HG03064 (cell line): Measurements from ENCODE around the gene ZNF169.
"Not testable (repeated sequence)": the region's sequence is repeated elsewhere in the genome, so short reads cannot be mapped to it uniquely, and the experiment has no call there.

Experiments used
- ATAC-seq: cut with Tn5 transposase; IDR thresholded peaks from one replicate; pipeline ENCODE4 v1.9.1; 2021; ENCODE audit warnings: low read depth; ENCODE audit not compliant: unreplicated experiment

The ZNF169 gene

DNA sequence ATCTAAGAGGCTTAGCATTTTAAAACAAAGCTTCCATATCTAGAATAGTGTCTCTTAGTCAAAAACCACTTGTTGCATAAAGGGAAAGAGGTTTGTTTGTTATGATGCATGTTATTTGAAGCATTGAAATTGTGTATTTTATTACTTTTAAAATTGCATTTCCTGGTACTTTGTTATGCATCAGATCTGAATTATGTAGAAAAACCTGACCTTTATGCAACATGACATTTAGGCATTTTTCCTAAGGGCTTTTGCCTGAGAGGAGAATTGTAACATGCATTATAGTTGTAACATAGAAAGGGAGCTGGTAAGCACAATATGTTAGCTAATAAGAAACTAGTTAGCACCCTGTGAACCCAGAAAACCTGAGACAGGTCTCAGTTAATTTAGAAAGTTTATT, 22.0 kb downstream of the ZNF169 start:
- no peak for ATAC-seq

DNA sequence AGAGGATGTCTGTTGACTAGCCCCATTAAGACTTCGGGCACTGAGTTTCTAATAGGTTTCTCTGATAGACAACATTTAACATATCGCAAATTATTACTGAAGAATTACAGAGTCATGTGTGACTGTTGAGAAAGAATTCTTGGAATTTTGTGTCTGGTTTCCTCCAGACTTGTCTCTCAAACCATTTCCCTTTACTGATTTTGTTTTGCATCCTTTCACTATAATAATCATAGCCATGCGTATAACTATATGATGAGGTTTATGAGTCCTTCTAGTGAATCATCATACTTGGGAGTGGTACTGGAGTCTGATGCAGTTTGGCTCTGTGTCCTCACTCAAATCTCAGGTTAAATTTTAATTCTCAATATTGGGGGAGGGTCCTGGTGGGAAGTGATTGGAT, 27.0 kb downstream of the ZNF169 start:
- ATAC-seq = no peak

DNA sequence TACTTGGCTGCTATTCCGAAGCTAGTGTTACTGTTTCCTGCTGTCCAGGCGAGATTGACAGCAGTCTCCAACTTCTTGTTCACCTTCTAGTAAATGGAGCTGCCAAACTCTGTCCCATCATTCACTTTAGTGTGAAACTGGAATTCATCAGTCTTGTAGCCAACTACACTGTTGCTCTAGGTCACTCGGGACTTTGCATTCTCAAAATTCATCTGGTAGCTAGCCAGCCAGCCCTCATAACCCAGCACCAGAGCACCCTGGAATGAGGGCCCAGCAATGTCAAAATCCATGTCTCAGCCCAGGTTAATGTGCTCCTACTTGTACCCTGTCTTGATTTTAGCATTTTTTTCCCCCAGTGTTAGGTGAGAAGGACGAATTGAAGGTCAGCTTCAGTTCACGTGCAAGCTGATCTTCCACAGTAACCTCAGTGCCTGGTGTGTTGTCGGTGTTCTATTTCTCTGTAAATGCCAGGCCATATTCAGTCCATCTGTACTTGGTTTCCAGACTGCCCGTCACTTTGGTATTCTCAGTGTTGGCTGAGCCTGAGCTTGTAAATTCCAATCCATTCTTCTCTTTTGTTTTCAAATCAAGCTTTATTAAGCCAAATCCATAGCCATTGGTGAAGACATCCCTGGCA, 28.9 kb downstream of the ZNF169 start:
- no peak for ATAC-seq

GRCh38 chr9:94289691-94290090, 30.6 kb downstream of the ZNF169 start:
- ATAC-seq = no peak

- ATAC-seq = no peak
Measured at GRCh38 chr9:94298949-94299599, 40.0 kb downstream of the ZNF169 start.

- no peak for ATAC-seq
Measured at GRCh38 chr9:94300470-94301301, 41.6 kb downstream of the ZNF169 start.

DNA sequence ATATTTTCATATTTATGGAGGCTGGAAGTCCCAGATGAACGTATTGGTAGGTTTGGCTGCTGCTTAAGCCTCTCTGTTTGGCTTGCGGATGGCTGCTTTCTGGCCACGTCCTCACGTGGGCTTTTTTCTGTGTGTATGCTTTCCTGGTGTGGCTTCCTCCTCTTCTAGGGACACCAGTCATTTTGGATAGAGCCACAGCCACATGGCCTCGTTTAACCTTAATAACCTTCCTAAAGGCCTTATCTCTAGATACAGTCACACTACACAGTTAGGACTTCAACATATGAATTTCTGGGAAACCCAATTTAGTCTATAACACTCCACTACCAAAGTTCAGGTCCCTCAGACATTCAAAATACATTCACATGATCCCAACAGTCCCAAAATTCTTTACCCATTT, 42.5 kb downstream of the ZNF169 start:
- no peak for ATAC-seq

- no peak for ATAC-seq
Measured at GRCh38 chr9:94302426-94302825, 43.3 kb downstream of the ZNF169 start.

DNA sequence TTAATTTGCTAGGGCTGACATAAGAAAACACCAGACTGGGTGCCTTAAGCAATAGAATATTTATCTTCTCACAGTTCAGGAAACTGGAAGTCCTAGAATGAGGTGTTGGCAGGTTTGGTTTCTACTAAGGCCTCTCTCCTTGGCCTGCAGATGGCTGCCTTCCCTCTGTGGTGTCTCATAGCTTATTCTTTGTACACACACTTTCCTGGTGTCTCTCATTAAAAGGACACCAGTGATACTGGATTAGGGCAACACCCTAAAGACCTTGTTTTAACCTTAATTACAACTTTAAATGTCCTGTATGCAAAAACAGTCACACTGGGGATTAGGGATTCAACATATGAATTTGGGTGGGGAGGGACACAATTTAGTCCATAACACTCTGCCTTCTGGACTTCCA, 44.2 kb downstream of the ZNF169 start:
- ATAC-seq = no peak

DNA sequence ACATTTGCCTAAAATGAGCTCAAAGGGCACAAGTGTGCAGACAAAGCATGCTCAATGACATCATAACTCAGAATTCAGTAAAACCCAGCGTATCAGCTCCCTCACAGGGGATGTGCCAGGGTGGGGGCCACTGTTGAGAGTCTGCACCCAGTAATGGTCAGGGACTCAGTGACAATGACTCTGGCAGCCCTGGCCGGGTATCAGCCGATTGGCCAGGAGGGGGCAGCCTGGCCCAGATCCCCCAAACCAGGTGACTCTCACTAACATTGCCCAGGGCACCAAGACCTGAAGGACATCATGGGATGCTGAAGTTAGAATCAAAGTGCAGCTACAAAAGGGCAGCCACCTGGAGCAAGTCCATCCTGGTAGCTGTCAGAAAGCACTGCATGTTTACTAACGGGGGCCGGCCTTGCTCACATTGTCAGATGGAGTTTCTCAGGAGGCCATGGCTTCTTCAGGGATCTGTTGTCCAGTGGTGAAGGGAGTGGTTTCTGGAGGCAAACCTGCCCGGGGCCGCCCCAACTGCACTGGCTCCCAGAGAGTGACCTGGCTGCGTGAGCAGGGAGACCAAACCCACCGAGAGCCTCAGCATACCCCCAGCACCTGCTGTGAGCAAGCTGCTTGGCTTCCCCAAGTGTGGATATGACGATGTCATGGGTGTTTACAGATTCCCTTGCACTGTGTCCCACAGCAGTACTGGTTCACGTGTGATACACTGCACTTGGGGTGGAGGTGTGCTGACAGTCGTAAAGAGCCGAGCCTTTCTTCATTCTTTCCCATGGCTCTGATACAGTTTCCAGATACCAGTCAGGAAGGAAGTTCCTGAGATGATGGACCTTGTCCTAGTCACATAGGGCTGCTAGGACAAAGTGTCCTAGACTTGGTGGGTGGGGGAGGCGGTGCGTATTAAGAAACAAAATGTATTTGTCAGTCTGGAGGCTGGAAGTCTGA, 56.2 kb downstream of the ZNF169 start:
- ATAC-seq = not testable (repeated sequence)

DNA sequence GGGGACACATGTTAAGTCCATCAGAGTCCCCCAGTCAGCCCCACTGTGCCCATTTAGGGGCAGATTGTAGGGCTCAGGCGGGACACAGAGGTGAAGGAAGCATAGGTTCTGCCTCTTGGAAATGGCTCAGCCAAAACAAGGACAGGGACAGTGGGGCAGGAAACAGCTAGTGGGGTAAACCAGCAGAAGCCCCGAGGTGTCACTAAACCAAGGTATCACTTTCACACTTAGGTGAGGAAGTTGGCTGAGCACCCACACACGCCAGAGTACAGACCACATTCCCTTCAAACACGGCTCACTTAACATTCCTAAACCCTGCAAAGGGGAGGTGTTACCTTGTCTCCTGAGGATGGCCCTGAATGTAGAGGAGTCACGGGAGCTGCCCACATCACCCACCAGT, 57.1 kb downstream of the ZNF169 start:
- not testable (repeated sequence) for ATAC-seq

DNA sequence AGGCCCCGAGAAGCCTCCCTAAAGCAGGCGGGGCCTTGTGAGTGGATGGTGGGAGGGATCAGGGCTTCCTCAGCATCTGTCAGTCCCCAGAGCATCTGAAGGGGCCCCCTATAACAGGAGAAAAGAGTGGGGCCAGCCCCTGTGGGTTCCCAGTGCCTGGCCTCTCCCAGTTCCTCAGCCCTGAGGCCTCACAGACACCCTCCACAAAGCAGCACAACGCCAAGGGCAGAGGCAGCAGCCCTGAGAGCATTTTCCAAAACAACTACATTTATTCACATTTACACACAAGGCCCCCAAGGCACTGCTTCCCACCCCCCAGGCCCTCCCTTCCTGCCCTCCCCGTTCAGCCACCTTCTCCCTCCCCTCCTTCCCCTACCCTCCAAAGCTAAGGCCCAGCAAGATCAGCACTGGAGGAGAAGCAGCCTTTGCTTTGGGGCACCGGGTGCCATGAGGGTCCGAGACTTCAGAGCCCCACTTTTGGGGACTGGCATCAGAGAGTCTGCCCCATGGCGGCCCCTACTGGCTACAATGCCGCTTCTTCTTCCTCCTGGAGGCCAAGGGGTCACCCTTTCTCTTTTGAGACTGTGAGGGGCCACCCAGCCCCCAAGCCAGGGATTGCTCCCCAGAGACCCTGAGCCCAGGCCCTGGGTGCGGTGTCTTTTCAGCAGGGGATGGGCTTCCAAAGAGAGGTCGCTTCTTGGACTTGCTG, 59.0 kb downstream of the ZNF169 start:
- not testable (repeated sequence) for ATAC-seq

GRCh38 chr9:94322342-94322940, 63.3 kb downstream of the ZNF169 start:
- ATAC-seq = not testable (repeated sequence)

DNA sequence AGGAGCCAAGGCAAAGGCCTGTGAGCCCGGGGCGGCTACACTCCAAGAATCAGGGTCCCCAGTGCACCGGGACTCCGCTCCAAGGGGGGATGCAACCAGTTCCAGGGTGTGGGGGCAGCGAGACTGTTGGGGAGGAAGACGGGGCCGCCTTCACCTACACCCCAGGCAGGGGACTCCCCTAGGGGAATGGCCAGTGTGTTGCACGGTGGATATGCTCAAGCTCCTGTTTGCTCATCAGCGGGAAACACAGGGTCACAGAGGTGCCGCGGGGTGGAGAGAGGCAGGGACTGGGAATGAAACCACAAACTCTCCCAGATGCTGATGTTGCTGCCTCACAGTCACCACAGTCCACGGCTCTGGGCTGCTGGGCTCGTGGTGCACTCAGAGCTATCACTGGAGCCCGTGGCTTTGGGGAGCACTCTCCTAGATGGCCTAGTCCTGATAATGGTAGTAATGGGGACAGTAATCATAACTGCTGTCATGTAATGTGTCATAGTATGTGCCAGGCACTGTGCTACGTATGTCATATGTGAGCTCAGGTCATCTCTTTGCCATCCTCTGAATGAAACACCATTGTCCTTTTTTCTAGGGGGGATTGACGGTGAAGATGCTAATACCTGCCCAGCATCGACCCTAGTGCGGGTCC, 64.2 kb downstream of the ZNF169 start:
- not testable (repeated sequence) for ATAC-seq

DNA sequence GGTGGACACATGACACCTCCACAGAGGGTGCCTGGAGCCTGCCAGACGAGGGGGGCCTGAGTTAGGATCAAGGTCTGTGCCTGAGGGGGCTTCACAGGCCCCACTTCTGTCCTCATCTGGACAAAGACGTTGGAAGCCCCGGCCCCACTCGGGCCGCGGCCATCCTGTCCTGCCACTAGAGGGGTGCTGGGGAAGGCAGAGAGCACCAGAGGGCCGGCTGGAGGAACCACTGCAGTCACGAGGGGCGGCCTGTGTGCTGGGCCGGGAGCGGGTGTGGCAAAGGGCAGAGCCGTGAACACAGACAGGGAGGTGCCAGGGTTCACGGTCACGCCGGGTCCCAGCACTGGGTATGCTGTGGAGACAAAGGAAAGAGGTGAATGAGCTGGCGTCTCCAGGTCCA, 66.5 kb downstream of the ZNF169 start:
- not testable (repeated sequence) for ATAC-seq

GRCh38 chr9:94328544-94328943, 69.4 kb downstream of the ZNF169 start, which contains the start of gene NUTM2F:
Gene NUTM2F, minus strand, starts transcription at chr9:94328644. Its CDS starts 21 bp downstream, at chr9:94328623.
- not testable (repeated sequence) for ATAC-seq

DNA sequence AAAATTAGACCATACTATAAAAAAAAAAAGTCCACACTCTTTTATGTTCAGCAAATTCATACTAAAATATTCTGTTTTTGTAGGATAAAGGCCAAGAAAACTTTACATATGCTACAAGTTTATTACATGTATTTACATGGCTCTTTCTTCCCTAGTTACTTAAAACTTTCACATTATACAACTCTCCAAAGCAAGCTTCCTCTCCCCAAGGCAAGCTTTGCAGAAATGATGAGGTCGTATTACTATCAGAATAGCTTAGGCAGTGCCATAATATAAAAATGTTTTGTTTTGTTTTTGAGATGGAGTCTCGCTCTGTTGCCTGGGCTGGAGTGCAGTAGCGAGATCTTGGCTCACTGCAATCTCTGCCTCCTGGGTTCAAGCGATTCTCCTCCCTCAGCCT, 77.3 kb downstream of the ZNF169 start:
- not testable (repeated sequence) for ATAC-seq

- not testable (repeated sequence) for ATAC-seq
Measured at GRCh38 chr9:94338723-94339122, 79.6 kb downstream of the ZNF169 start.

GRCh38 chr9:94339657-94340056, 80.6 kb downstream of the ZNF169 start:
- ATAC-seq = not testable (repeated sequence)
